ENCODE measurements around the gene SULT6B1.

- TF ChIP-seq CTCF (IDR thresholded peaks at IDR 0.05): no peak
- no peak for TF ChIP-seq POLR2A (IDR thresholded peaks at IDR 0.05)
- TF ChIP-seq POLR2AphosphoS5 (IDR thresholded peaks at IDR 0.05; ENCODE audit: insufficient read depth in 1 of 2, low read depth in 1 of 2): no peak
Measured at GRCh38 chr2:37180640-37181039, 7.8 kb downstream of the SULT6B1 start.
